HCT116 (cell line): ENCODE measurements around the gene YTHDC2. TPM values are rescaled to one million over a fixed set of nuclear protein-coding genes. Genes with fewer than 3 reads are reported as not detected.

Experiments
- ATAC-seq: fragments of 200-7000 bp; cut with Tn5 transposase; 2 replicates; pipeline ENCODE4 v1.9.1; 2020; ENCODE audit warnings: mild to moderate bottlenecking, moderate library complexity
- Bru-seq: library from RNA; stranded (reverse); fragments of 400-500 nt; gene quantifications from one replicate; lab custom pipeline; 2021; lab: Mats Ljungman, UMichigan
- BruChase-seq, 2 experiments: library from RNA; stranded (reverse); fragments of 400-500 nt; gene quantifications; one replicate each; lab custom pipeline; 2021; lab: Mats Ljungman, UMichigan
- BruUV-seq: library from RNA; stranded (reverse); fragments of 400-500 nt; replicated peaks from 2 replicates; lab custom pipeline; 2021; lab: Mats Ljungman, UMichigan
- CTCF ChIA-PET: fragments of 300-600 bp; sonication (Branson Sonifier 250); formaldehyde crosslinking; loops from one replicate; lab custom pipeline; 2021; ENCODE audit warnings: antibody characterized with exemption; lab: Charles Lee
- POLR2A ChIA-PET: fragments of 300-600, 350-600 bp; sonication (Branson Sonifier 250); formaldehyde crosslinking; loops from one replicate; lab custom pipeline; 2021; ENCODE audit warnings: antibody characterized with exemption; lab: Charles Lee
- RAD21 ChIA-PET, 2 experiments: fragments of 300-600 bp; sonication (Branson Sonifier 250); formaldehyde crosslinking; loops; one replicate each; lab custom pipeline; 2023; ENCODE audit warnings: low total read pairs in 2 of 2; ENCODE audit not compliant: uncharacterized antibody in 2 of 2, unreplicated experiment in 2 of 2, low non-redundant PET in 1 of 2; lab: Charles Lee
- DNase-seq: peaks from one replicate; pipeline ENCODE4 v3.0.0-alpha.2; 2010; ENCODE audit warnings: low read depth, low spot score
- H2AFZ ChIP-seq: fragments of 200-600 bp; shearing (Covaris generic), sonication (generic); 2 replicates; pipeline ENCODE4 v1.6.1; 2017; ENCODE audit warnings: low read depth, mixed run types, mixed read lengths, antibody characterized with exemption, low read length; ENCODE audit not compliant: poor library complexity, severe bottlenecking
- H3K27ac ChIP-seq: 2 replicates; pipeline ENCODE4 v1.5.1; 2012; ENCODE audit warnings: low read depth, low read length
- H3K27me3 ChIP-seq: fragments of 200-600 bp; sonication (generic); 2 replicates; pipeline ENCODE4 v1.6.1; 2016; ENCODE audit warnings: mixed run types, low read length, mixed read lengths; ENCODE audit not compliant: insufficient read depth
- H3K36me3 ChIP-seq, 2 experiments: fragments of 200-500 bp in 1 of 2; fragments of 200-600 bp in 1 of 2; sonication (Bioruptor generic) in 1 of 2; sonication (generic) in 1 of 2; 2 replicates each; pipeline versions ENCODE4 v1.5.1 to v1.6.1; 2014 to 2016; ENCODE audit warnings: low read length in 2 of 2, inconsistent platforms in 1 of 2, mixed read lengths in 1 of 2, mixed run types in 1 of 2; ENCODE audit not compliant: insufficient read depth in 2 of 2, control insufficient read depth in 1 of 2
- H3K4me1 ChIP-seq, 2 experiments: fragments of 200-600 bp in 1 of 2; sonication (generic) in 1 of 2; 2 replicates each; pipeline versions ENCODE4 v1.5.1 to v1.6.1; 2012 to 2017; ENCODE audit warnings: low read length in 2 of 2, inconsistent platforms in 1 of 2, mild to moderate bottlenecking in 1 of 2, mixed read lengths in 1 of 2, mixed run types in 1 of 2, moderate library complexity in 1 of 2; ENCODE audit not compliant: insufficient read depth in 2 of 2, control insufficient read depth in 1 of 2
- H3K4me2 ChIP-seq: fragments of 200-600 bp; sonication (generic); 2 replicates; pipeline ENCODE4 v1.6.1; 2017; ENCODE audit warnings: mixed run types, low read length, mixed read lengths
- H3K4me3 ChIP-seq, 2 experiments: fragments of 200-600 bp in 1 of 2; sonication (generic) in 1 of 2; replicated peaks in 1 of 2; 2 replicates each; pipeline ENCODE4 v1.5.1; 2011 to 2016; ENCODE audit warnings: low read length in 2 of 2, control low read depth in 1 of 2, low read depth in 1 of 2, mild to moderate bottlenecking in 1 of 2, mixed read lengths in 1 of 2, mixed run types in 1 of 2
- H3K79me2 ChIP-seq: fragments of 200-600 bp; sonication (generic); 2 replicates; pipeline ENCODE4 v1.6.1; 2017; ENCODE audit warnings: mild to moderate bottlenecking, mixed run types, low read length, moderate library complexity, mixed read lengths; ENCODE audit not compliant: insufficient read depth
- H3K9ac ChIP-seq: fragments of 200-600 bp; sonication (generic); 2 replicates; pipeline ENCODE4 v1.6.1; 2016; ENCODE audit warnings: low read length, mixed read lengths
- H3K9me2 ChIP-seq: fragments of 200-600 bp; sonication (generic), shearing (Covaris generic); 2 replicates; pipeline ENCODE4 v1.6.1; 2017; ENCODE audit warnings: mixed run types, mild to moderate bottlenecking, moderate library complexity; ENCODE audit not compliant: insufficient read depth
- H3K9me3 ChIP-seq, 2 experiments: fragments of 200-500 bp in 1 of 2; fragments of 200-600 bp in 1 of 2; sonication (Bioruptor generic) in 1 of 2; sonication (generic) in 1 of 2; 2 replicates each; pipeline ENCODE4 v1.6.1; 2014 to 2017; ENCODE audit warnings: low read length in 2 of 2, mixed read lengths in 2 of 2, inconsistent platforms in 1 of 2, low read depth in 1 of 2, mild to moderate bottlenecking in 1 of 2, mixed run types in 1 of 2, moderate library complexity in 1 of 2; ENCODE audit not compliant: control insufficient read depth in 1 of 2, insufficient read depth in 1 of 2
- H4K20me1 ChIP-seq: fragments of 200-600 bp; sonication (generic), shearing (Covaris generic); 2 replicates; pipeline ENCODE4 v1.6.1; 2017; ENCODE audit warnings: mixed run types, mild to moderate bottlenecking, moderate library complexity; ENCODE audit not compliant: insufficient read depth
- CBX3 ChIP-seq: IDR thresholded peaks from 2 replicates; pipeline ENCODE4 v1.6.1; 2012; ENCODE audit warnings: low read depth
- CEBPB ChIP-seq: IDR thresholded peaks from 2 replicates; pipeline ENCODE4 v1.6.1; 2012; ENCODE audit warnings: low read depth
- CTCF ChIP-seq, 3 experiments: fragments of 200-600 bp in 1 of 3; sonication (generic) in 1 of 3; IDR thresholded peaks in 2 of 3; conservative IDR thresholded peaks in 1 of 3; 2 replicates each; pipeline ENCODE4 v1.5.1; 2012 to 2017; ENCODE audit warnings: low read depth in 2 of 3, low read length in 2 of 3, antibody characterized with exemption in 1 of 3, borderline replicate concordance in 1 of 3, control low read depth in 1 of 3, mild to moderate bottlenecking in 1 of 3, mixed read lengths in 1 of 3, mixed run types in 1 of 3, moderate library complexity in 1 of 3; ENCODE audit not compliant: insufficient read depth in 1 of 3
- EGR1 ChIP-seq: IDR thresholded peaks from 2 replicates; pipeline ENCODE4 v1.6.1; 2012; ENCODE audit warnings: low read depth
- ELF1 ChIP-seq: IDR thresholded peaks from 2 replicates; pipeline ENCODE4 v1.6.1; 2012; ENCODE audit warnings: low read depth, borderline replicate concordance
- EZH2 ChIP-seq: fragments of 200-600 bp; sonication (generic); IDR thresholded peaks from 2 replicates; pipeline ENCODE4 v1.6.1; 2017; ENCODE audit warnings: antibody characterized with exemption, mixed run types
- FOSL1 ChIP-seq: IDR thresholded peaks from 2 replicates; pipeline ENCODE4 v1.6.1; 2012; ENCODE audit warnings: low read depth
- JUND ChIP-seq: IDR thresholded peaks from 2 replicates; pipeline ENCODE4 v1.6.1; 2012
- MAX ChIP-seq: IDR thresholded peaks from 2 replicates; pipeline ENCODE4 v1.6.1; 2012
- POLR2A ChIP-seq: IDR thresholded peaks from 2 replicates; pipeline ENCODE4 v1.7.0; 2011; ENCODE audit warnings: borderline replicate concordance; ENCODE audit not compliant: insufficient read depth, insufficient read length; ENCODE audit errors: extremely low read depth
- POLR2AphosphoS5 ChIP-seq: IDR thresholded peaks from 2 replicates; pipeline ENCODE4 v1.6.1; 2011; ENCODE audit warnings: mild to moderate bottlenecking, low read depth, low read length, moderate library complexity
- RAD21 ChIP-seq: IDR thresholded peaks from 2 replicates; pipeline ENCODE4 v1.6.1; 2012; ENCODE audit warnings: low read depth, mild to moderate bottlenecking
- REST ChIP-seq: IDR thresholded peaks from 2 replicates; pipeline ENCODE4 v1.6.1; 2012; ENCODE audit warnings: low read depth
- SIN3A ChIP-seq: IDR thresholded peaks from 2 replicates; pipeline ENCODE4 v1.6.1; 2012; ENCODE audit warnings: low read depth
- TCF7L2 ChIP-seq: IDR thresholded peaks from 2 replicates; pipeline ENCODE4 v1.7.0; 2011; ENCODE audit warnings: borderline replicate concordance, inconsistent platforms; ENCODE audit not compliant: insufficient read depth, insufficient read length; ENCODE audit errors: extremely low read depth
- YY1 ChIP-seq: IDR thresholded peaks from 2 replicates; pipeline ENCODE4 v1.6.1; 2011; ENCODE audit warnings: low read length, low read depth, moderate library complexity, mild to moderate bottlenecking; ENCODE audit not compliant: insufficient replicate concordance; ENCODE audit errors: extremely low read depth
- ZFX ChIP-seq: fragments of 450-650 bp; IDR thresholded peaks from 2 replicates; pipeline ENCODE4 v1.6.1; 2017
- intact Hi-C: fragments of 100-400 bp; cut with micrococcal nuclease; formaldehyde crosslinking; loops from 2 replicates; pipeline ENCODE4 v1.10.0; 2022
- long read RNA-seq: library from polyadenylated mRNA; unstranded; transcript quantifications from one replicate; pipeline ENCODE4 v2.0.0, GENCODE V29; 2021; ENCODE audit not compliant: unreplicated experiment
- polyA plus RNA-seq: library from polyadenylated mRNA; unstranded; fragments of >200 nt; gene quantifications from 2 replicates; pipeline ENCODE4 v1.2.1, GENCODE V29; 2012; ENCODE audit warnings: missing spikeins
- total RNA-seq: library from RNA; stranded (reverse); gene quantifications from one replicate; pipeline ENCODE4 v1.2.1, GENCODE V29; 2021; ENCODE audit not compliant: unreplicated experiment

Gene YTHDC2
- total RNA-seq: 22.2 TPM
- polyA plus RNA-seq: 4.9 and 7.8 TPM in 2 replicates
- Bru-seq, nascent RNA: percentile 89 among the genes with signal in this experiment
- percentile 82 among the genes with signal in this experiment for BruChase-seq, experiment 1, labeled RNA remaining after a 6-hour chase
- BruChase-seq, experiment 2, labeled RNA remaining after a 2-hour chase: percentile 91 among the genes with signal in this experiment
- long read RNA-seq, full-length matches to known transcripts: 4 of 38 reads
- long read RNA-seq, partial matches to known transcripts: 24 of 38 reads
- long read RNA-seq, other reads (novel, unspliced or antisense): 10 of 38 reads

GRCh38 chr5:113513384-113514288, at the start of gene YTHDC2:
YTHDC2 (plus strand) TSS chr5:113513694; CDS start chr5:113513896, 202 bp downstream.
- H2AFZ ChIP-seq: peak within 1 kb of the TSS; percentile 79
- H3K4me2 ChIP-seq: peak within 1 kb of the TSS; percentile 70
- POLR2A ChIA-PET: no interaction called here
- H3K4me1 ChIP-seq: peaks cover 0 to 15% of the 10 kb centered on the region in 2 experiments; a peak in 2 of 4 replicates
- H3K9ac ChIP-seq: peak within 1 kb of the TSS; percentile 84
- intact Hi-C loops: loop anchor here (1.0 to 5.0 kb wide), 3 partner anchors 94 to 306 kb away; no protein-coding TSS in a partner anchor
- ATAC-seq: peak; percentile 98
- CTCF ChIA-PET: interaction anchor here (0.6 to 1.2 kb wide), 5 partner anchors 10 to 1555 kb away, joined by 3 read pairs; no protein-coding TSS in a partner anchor
- H3K4me3 ChIP-seq: peak within 1 kb of the TSS; percentile 68 to 84
- H3K36me3 ChIP-seq: peaks cover 0 to 2% of the 10 kb centered on the region in 2 experiments; a peak in 2 of 4 replicates
- H3K9me2 ChIP-seq: no peaks in the 10 kb centered on the region
- peak within 1 kb of the TSS; percentile 68 for H3K27ac ChIP-seq
- RAD21 ChIA-PET: interaction anchor here in 1 of 2 experiments (0.9 kb wide), 1 partner anchor 64 kb away, joined by 3 read pairs; no protein-coding TSS in a partner anchor
- no TSS peak for BruUV-seq
- peaks cover 0 to 6% of the 10 kb centered on the region in 2 experiments; a peak in 1 of 4 replicates for H3K9me3 ChIP-seq
- peaks cover 46% of the 10 kb centered on the region for H3K79me2 ChIP-seq
- H3K27me3 ChIP-seq: no peaks in the 10 kb centered on the region
- no peaks in the 10 kb centered on the region for H4K20me1 ChIP-seq
- DNase-seq: peak; percentile 73
- peak; percentile 78 for TF ChIP-seq MAX
- TF ChIP-seq EGR1: peak; percentile 43; the same call in 1 of the 2 replicates
- peak; percentile 98 for TF ChIP-seq POLR2AphosphoS5
- peak; percentile 93 for TF ChIP-seq YY1
- TF ChIP-seq TCF7L2: no peak
- TF ChIP-seq RAD21: peak; percentile 51
- peak; percentile 89 for TF ChIP-seq CBX3
- TF ChIP-seq SIN3A: peak; percentile 83
- no peak for TF ChIP-seq FOSL1
- peak; percentile 87 for TF ChIP-seq POLR2A
- TF ChIP-seq CTCF (IDR thresholded peaks at IDR 0.05 in 2 of 3, conservative IDR thresholded peaks at IDR 0.05 in 1 of 3; ENCODE audit: borderline replicate concordance in 1 of 3, insufficient read depth in 1 of 3, low read depth in 2 of 3, low read length in 2 of 3): peak in 2 of 3 experiments; percentile 11 to 22; a peak in 2 of 6 replicates
- no peak for TF ChIP-seq EZH2
- TF ChIP-seq JUND: 0 out of 2 replicates have a peak, but pooled peaks have one; percentile 50
- no peak for TF ChIP-seq CEBPB
- TF ChIP-seq ZFX: peak; percentile 90
- no peak for TF ChIP-seq REST
- no peak for TF ChIP-seq ELF1
